DMS 273 treated with DMSO at 0.1 percent for 48 hours (cell line): ENCODE data around the gene TAPBP.
"Not testable (repeated sequence)": the region's sequence is repeated elsewhere in the genome, so short reads cannot be mapped to it uniquely, and the experiment has no call there.

Source experiments
- DNase-seq: peaks from one replicate; lab custom pipeline; 2025; lab: John Stamatoyannopoulos, UW

Gene TAPBP

DNA sequence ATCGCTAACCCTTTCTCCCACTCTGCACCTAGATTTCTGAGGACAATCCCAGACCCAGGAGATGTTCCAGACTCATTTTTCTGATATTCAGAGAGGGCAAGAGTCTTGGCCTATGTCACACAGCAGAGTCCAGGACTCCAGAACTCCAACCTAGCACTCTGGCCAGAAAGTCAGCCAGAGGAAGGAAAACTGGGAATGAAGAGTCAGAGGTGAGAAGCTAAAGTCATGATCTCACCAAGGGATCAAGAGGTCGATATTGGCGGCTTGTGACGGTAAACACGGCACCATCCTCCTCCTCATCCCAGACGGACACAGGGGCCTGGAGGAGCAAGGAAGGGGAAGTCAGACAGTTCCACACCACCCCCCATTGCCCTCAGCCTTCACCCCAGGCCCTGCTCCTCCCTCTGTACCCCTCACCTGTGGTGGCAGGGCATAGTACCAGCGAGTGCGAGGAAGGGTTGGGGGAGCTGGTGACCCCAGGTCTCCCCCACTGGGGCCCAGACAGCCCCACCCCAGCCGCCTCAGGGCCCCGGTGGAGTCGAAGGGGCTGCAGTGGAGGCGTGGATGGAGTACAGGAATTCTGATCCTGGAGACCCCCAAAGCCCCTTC lies 17.0 kb downstream of the TAPBP start:
- no peak for DNase-seq

DNA sequence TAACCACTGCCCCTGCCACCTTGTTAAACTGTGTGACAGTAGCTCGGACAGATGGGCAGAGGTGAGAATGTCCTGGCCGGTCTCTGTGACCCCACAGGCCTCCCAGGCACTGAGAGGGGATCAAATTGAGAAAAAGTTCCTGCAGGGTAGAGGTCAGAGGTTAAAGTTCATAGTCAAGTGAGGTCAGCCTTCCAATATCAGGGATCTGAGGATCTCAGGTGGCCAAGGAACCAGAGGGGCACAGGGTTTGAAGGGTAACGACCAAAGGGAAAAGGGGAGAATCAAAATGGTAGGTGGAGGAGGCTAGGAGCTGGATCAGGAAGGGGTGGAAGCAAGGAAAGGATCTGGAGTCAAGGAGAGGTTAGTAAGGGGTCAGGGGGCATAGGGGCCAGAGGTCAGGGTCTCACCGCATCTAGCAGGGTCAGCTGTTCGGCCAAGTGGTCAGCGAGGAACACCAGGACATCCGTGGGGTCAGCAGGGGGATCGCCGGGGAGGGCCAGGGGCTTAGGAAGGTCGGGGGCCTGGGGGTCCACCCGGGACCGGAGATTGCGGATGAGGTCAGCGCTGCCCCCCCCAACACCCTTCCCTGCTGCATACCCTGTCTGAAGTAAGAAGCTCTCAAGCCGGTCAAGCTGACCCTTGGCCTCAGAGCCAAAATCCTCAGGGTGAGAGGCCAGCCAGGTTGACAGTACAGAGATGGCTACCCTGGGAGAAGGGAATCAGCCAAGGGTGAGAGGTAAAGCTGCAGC lies 18.1 kb downstream of the TAPBP start:
- no peak for DNase-seq

DNA sequence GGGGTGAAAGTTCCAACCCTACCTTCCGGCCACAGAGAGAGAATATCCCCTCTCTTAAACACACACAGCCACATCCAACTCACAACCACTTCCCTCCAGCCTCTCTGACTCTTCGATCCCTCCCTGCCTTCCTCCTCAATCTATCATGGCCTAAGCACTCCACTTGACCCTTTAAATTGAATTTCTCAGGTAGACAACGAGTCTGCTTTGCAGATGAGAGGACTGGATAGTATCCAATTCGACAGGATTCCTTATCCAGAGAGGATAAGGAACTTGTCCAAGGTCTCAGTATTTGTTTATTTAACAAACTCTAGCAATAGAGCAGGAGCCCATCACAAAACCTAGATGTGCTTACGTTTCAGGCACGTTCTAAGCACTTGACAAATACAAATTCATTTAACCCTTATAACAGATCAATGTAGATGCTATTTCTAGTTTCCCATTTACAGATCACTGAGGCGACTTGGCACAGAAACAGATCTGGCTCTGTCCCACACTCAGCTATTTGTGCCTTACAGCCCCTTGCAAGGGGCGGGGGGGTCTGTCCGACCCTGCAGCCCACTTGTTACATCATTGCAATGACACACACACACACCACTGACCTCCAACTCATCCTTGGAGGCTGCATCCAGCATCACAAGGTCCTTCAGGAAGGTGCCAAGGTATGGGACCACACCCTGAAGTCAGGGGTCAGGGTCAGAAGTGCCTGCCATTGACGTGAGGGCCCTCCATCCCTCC lies 19.6 kb downstream of the TAPBP start:
- no peak for DNase-seq

DNA sequence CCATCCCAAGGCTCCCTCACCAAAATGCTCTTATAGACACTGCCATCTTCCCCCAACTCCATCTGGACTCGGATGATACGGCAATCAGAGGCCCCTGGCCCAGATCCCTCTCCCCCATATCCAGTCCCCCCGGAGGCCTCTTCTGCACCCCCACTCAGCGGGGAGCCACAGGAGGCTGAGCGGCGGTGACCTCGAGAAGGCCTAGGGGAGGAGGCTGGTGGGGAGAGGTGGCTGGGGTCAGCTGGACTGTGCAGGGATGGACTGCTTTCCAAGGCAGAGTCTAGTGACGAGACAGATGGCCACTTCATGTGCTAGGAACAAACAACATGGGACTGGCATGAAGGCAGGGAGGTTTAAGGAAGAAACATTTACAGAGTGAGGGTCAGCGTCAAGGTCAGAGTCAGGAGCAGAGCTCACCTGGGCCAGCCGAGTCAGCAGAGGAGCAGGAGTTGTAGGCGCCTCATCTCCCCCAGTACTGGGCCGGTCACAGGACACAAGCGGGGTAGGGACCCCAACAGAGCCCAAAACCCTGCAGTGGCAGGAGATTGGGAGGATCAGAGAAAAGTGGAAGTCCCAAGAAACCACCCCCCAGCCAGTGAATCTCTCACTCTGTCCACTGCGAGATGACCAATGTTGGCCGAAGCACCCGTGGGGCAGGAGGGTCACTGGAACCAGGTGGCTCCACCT lies 20.7 kb downstream of the TAPBP start:
- no peak for DNase-seq

DNA sequence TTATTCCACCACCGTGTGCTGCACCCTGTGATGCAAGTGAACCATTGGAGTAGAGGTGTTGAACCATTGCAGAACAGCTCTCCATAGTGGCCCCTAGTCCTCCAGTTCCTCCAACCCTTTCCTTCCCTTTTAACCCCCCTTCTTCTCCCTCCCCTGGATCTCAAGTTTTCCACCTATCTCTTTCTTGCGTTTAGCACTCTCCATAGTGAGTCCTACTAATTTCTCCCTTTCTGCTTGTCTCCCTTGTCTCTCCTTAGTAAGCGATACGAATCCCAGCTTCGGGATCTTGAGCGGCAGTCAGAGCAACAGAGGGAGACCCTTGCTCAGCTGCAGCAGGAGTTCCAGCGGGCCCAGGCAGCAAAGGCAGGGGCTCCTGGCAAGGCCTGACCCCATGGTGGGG lies 23.4 kb downstream of the TAPBP start:
- no peak for DNase-seq

GRCh38 chr6:33289784-33290315 lies 24.0 kb downstream of the TAPBP start:
- DNase-seq: no peak

DNA sequence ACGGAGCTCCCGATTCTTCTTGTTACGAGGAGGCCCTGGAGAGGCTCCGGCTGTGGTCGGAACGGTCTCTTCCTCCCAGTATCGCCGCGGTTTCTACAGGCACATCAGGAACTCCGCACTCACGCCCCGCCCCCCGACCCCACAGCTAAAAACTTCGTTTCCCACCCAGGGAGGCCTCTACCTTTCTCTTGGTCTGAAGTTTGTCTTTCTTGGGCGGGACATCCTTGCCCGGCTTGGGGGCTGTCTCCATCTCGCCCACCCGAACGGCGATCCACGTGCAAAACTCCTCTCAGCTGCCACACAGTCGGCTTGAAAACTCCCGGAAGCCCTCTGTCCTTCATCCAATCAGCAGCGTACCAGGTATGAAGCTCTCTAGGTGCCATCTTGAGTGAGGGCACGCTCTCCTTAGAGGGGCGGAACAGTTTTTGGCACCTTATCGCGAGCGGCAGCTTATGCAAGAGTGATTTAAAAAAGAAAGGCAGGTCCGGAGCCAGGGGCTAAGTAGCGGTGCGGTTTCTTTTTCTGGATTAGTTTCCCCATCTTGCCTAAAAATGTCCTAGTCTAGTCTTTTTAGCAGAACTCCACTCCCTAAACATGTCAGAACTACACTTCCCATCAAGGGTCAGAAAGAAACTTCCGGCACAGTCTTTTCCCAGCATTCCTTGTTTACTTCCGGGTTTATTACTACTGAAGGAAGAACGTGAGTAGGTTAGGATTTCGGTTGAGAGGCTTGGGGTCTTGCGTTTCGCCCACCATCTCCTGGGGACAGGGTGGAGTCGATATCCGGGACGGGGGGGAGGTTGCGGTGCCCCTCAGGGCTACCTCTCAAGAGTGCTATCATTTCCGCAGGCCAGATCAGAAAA lies 24.7 kb downstream of the TAPBP start, which contains the start of the genes PFDN6 and WDR46:
Gene PFDN6, plus strand, starts transcription at position 681 of the 863 bp plus-strand sequence. CDS start 256 bp downstream, outside the sequence.
Gene WDR46, minus strand, starts transcription at position 319 of the 863 bp plus-strand sequence. Its CDS starts 69 bp downstream, at position 250.
- peak; percentile 94 for DNase-seq

- DNase-seq: no peak
Measured at GRCh38 chr6:33288141-33288920, 25.5 kb downstream of the TAPBP start.

- no peak for DNase-seq
Measured at GRCh38 chr6:33286946-33287914, 26.6 kb downstream of the TAPBP start.

DNA sequence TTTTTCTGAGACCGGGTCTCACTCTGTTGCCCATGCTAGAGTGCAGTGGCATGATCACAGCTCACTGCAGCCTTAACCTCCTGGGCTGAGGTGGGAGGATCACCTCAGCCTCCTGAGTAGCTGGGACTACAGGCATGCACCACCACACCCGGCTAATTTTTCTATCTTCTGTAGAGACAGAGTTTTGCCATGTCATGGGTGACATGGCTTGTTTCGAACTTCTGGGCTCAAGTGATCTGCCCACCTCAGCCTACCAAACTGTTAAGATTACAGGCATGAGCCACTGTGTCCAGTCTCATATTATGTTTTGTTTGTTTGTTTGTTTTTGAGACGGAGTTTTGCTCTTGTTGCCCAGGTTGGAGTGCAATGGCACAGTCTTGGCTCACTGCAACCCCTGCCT lies 28.7 kb downstream of the TAPBP start:
- DNase-seq: not testable (repeated sequence)

DNA sequence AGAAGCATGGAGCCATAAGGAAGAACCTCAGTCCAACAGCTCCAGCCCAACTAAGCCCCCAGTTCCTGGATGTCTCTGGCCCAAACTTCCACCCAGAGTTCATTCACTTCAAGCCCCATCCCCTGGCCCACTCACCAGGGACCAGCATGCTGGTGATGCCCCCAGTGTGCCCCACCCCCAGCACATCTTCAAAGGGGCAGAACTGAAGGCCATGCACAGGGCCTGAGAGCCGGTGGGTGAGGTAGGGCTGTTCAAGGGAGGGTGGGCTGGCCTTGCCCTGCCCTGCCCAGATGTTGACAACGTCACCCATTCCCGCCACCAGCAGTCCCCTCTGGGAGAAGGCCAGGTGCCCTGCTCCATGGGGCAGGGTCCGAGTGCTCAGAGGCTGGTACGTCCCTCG lies 33.3 kb downstream of the TAPBP start:
- DNase-seq: no peak

GRCh38 chr6:33279971-33280511 lies 33.8 kb downstream of the TAPBP start:
- peak; percentile 62 for DNase-seq

GRCh38 chr6:33279257-33279695 lies 34.6 kb downstream of the TAPBP start:
- DNase-seq: no peak

- no peak for DNase-seq
Measured at GRCh38 chr6:33278810-33279209, 35.1 kb downstream of the TAPBP start.

- DNase-seq: no peak
Measured at GRCh38 chr6:33278392-33278741, 35.5 kb downstream of the TAPBP start.

GRCh38 chr6:33277663-33278391 lies 36.1 kb downstream of the TAPBP start:
- no peak for DNase-seq

GRCh38 chr6:33276864-33277662 lies 36.8 kb downstream of the TAPBP start, which contains the start of gene B3GALT4:
Gene B3GALT4, plus strand, starts transcription at chr6:33277123. Its CDS starts 297 bp downstream, at chr6:33277420.
- peak; percentile 86 for DNase-seq
